ENCODE data around the gene PLEKHA6.

Gene PLEKHA6

GRCh38 chr1:204308023-204308628 lies 51.6 kb downstream of the PLEKHA6 start:
- no peak for DNase-seq

GRCh38 chr1:204307334-204307883 lies 52.3 kb downstream of the PLEKHA6 start:
- no peak for DNase-seq

GRCh38 chr1:204306076-204306475 lies 53.7 kb downstream of the PLEKHA6 start:
- DNase-seq, result no peak

GRCh38 chr1:204304067-204304466 lies 55.7 kb downstream of the PLEKHA6 start:
- DNase-seq, result no peak

GRCh38 chr1:204302769-204303168 lies 57.0 kb downstream of the PLEKHA6 start:
- DNase-seq, result no peak

- DNase-seq, result no peak
These were observed 58.4 kb downstream of the PLEKHA6 start for GRCh38 chr1:204301171-204301957.

- no peak for DNase-seq
These were observed 59.8 kb downstream of the PLEKHA6 start for GRCh38 chr1:204299814-204300365.

GRCh38 chr1:204296431-204296988 lies 63.2 kb downstream of the PLEKHA6 start:
- no peak for DNase-seq

GRCh38 chr1:204295671-204296070 lies 64.1 kb downstream of the PLEKHA6 start:
- DNase-seq, result no peak

GRCh38 chr1:204294357-204294756 lies 65.4 kb downstream of the PLEKHA6 start:
- DNase-seq, result no peak

GRCh38 chr1:204293605-204294337 lies 66.0 kb downstream of the PLEKHA6 start:
- no peak for DNase-seq

GRCh38 chr1:204292740-204293139 lies 67.0 kb downstream of the PLEKHA6 start:
- DNase-seq, result no peak

- DNase-seq, result no peak
These were observed 70.4 kb downstream of the PLEKHA6 start for GRCh38 chr1:204289280-204289679.

GRCh38 chr1:204288021-204288588 lies 71.6 kb downstream of the PLEKHA6 start:
- DNase-seq, result no peak

GRCh38 chr1:204287466-204287891 lies 72.2 kb downstream of the PLEKHA6 start:
- no peak for DNase-seq

GRCh38 chr1:204286831-204287421 lies 72.8 kb downstream of the PLEKHA6 start:
- no peak for DNase-seq

GRCh38 chr1:204286315-204286714 lies 73.4 kb downstream of the PLEKHA6 start:
- no peak for DNase-seq

- no peak for DNase-seq
These were observed 74.1 kb downstream of the PLEKHA6 start for GRCh38 chr1:204285436-204286305.

- no peak for DNase-seq
These were observed 74.8 kb downstream of the PLEKHA6 start for GRCh38 chr1:204284929-204285328.

GRCh38 chr1:204283711-204284651 lies 75.7 kb downstream of the PLEKHA6 start:
- DNase-seq, result no peak

Data from activated gamma-delta T cell (primary cell).